Cortex of kidney (tissue), 1 donor: ENCODE measurements around the gene GRAP.
"Not testable (repeated sequence)": the region's sequence is repeated elsewhere in the genome, so short reads cannot be mapped to it uniquely, and the experiment has no call there.

Experiments
- DNase-seq: peaks from one replicate; lab custom pipeline; 2025; lab: John Stamatoyannopoulos, UW

GRAP gene

DNA sequence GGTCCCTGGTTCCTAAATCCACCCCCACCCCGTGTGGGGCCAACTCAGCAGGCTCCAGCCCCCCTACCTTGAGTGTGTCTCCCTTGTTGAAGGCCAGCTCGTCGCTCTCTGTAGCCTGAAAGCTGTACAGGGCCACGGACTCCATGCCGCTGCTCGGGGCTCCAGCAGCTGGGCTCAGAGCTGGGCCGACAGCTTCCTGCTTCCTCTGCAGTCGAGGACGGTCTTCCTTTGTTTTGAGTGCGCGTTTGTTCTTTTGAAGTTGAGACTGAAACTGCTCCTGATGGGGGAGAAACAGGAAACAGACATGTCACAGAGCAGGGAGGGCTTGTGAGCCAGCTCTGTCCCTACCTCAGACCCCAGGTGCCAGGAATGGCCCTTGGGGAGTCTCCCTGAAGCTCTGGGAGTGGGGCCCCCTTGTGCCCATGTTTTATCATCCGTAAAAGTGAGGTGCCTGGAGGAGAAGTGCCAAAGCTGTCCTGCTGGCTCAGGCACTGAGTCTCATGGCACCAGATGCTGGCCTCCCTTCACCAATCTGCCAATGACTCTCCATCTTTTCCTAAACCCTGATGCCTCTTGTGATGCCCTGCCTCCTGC is at the start of gene GRAP:
Gene GRAP, minus strand, starts transcription at position 176 of the 594 bp plus-strand sequence. Its CDS starts 31 bp downstream, at position 145.
- not testable (repeated sequence) for DNase-seq

DNA sequence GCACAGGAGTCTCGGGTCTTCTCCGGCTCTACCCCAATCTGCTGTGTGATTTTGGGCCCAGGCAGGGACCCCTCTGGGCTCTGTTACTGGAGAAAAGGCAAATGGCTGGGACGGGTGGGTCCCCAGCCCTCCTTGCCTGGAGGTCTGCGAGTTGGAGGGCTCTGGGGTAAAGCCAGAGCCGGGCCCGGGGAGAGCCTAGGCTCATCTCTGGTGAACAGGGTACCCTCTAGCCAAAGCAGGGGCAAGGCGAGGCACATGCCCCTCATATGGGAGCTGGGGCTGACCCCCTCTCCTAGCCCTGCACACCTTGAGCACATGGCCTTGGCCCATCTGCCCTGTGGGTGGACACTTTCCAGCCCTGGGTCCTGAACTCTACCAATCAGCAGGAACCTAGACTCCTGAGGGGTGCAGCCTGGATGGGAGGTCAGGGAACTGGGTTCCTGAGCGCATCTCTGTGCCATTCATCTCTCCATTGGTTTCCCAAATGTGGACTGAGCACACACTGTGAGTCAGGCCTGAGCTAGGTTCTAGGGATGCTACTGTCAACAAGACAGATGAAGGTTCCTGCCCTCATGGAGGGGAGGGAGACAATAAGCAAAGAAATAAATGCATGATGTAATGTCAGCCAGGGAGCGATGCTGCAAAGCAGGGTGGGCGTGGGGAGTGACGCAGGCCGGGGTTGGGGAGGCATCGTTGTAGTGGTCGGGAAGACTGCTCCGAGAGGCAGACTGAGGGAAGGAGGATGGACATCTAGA is 47.1 kb upstream of the GRAP start:
- DNase-seq = not testable (repeated sequence)

DNA sequence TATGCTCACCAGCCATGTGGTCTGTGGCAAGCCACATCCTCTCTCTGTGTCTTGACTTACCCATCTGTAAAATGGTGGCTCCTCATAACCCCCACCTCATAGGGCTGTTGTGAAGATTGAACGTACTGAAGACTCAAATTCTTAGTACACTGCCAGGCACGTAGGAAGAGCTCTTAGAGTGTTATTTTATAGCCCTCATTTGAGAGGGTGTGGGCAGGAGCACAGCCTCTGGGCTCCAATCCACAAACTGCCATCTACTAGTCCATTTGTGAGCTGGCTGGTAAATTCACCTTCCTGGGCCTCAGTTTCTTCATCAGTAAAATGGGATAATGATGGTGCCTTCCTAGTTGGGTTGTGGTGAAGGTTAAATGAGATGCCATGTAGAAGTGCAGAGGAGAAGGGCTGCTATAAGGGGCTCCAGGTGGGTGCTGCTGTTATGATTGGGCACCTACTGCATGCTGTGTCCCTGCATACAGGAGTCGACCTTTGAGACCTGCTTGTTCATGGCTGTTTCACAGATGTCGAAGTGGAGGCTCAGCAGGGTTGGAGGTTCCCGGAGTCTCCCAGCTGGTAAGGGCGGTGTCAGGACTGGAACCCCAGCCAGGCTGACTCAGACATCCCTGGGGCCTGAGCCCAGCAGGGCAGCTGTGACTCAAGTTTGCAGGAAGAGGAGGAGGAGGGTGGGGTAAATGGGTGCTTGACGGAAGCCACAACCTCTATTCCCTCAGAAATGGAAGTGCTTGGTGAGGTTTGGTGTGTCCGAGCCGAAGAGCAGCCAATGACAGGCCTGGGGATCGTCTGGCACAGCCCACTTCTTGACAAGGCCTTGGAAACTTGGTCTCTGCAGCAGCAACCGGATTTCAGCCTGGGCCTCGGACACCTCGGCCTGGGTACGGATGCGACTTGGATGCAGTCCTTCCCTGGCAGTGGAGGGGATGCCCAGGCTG is 46.3 kb upstream of the GRAP start:
- DNase-seq = not testable (repeated sequence)

DNA sequence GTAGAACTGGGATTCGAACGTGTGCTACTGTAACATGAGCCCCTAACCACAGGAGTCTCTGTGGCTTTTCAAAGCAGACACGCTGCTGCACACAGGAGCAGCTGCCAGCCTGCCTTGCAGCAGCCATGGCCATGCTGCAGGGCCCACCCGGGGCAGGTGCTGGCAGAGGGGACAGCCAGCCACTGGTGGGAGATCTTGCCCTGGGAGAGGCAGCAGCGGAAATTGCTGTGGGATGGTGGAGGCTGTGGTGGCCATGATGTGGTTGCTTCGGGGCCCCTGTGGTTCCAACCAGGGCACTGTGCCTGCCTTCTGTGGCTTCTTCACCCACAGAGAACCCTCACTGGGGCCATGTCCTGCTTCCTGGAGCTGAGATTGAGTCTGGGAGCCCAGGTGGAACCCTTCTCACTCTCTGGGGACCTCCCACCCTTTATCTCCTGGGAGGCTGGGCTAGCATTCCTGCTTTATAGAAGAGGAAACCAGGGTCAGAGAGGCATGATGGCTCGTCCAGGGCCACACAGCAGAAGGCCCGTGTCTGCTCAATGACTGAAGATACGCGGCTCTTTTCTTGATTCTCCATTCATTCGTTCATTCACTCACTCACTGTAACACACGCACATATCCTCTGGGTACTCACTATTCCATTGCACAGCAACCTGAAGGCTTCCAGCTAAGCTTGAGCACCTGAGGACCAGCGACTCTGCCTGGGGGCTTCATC is 43.5 kb upstream of the GRAP start:
- not testable (repeated sequence) for DNase-seq

DNA sequence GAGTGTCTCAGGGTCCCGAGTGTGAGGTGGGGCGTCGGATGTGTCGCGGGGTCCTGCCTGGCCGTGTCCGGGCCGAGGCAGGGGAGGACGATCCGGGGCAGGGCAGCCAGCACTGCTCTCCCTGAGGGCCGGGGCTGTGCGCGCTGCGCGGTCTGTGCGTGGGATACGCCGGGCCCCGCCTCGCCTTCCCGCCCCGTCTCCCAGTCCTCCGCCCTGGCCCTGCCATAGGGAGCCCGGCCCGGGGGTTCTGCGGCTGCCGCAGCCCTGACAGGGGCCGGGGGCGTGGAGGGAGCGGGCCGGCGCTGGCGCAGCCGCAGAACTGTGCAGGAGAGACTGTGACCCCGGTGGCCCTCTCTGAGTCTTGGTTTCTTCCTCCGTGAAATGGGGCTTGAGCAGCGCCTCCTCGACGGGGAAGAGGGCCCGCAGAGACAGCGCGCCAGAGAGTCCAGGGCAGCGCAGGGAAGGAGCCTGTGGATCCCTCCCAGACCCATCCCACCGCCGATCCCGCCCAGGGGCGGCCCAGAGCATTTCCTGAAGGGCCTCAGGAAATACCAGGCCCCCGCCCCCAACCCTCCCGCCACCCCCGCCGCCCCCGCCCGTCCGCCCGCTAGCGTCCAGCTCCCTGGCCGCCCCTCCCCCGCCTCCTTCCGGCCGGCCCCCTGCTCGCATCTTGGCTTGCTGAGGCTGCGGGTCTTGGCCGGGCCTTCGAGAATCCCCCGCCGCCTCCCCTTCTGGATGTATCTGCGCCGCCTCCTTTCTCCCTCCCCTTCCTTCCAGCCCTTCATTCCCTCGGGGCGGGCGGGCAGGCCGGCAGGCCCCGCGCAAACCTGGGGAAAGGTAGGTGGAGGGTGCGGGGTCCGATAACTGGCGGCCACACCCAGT is 42.3 kb upstream of the GRAP start:
- not testable (repeated sequence) for DNase-seq

DNA sequence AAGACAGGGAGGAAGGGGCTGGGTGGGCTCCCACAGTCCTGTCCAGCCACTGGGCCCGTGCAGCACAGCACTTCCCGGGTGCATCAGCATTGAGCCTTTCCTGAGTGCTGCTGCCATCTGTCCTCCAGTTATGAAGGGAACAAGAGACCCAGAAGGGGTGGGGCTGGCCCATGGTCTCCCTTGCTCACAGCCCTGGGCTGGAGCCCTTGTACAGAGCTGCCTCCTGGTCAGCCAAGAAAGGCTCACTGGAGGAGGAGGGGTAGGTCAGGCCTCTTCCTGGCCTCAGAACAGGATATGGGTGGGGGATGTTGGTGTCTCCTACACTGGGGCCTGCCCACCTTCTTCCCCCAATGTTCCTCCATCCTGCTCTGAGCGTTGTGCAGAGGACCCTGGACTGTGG is 30.6 kb upstream of the GRAP start:
- DNase-seq = not testable (repeated sequence)

DNA sequence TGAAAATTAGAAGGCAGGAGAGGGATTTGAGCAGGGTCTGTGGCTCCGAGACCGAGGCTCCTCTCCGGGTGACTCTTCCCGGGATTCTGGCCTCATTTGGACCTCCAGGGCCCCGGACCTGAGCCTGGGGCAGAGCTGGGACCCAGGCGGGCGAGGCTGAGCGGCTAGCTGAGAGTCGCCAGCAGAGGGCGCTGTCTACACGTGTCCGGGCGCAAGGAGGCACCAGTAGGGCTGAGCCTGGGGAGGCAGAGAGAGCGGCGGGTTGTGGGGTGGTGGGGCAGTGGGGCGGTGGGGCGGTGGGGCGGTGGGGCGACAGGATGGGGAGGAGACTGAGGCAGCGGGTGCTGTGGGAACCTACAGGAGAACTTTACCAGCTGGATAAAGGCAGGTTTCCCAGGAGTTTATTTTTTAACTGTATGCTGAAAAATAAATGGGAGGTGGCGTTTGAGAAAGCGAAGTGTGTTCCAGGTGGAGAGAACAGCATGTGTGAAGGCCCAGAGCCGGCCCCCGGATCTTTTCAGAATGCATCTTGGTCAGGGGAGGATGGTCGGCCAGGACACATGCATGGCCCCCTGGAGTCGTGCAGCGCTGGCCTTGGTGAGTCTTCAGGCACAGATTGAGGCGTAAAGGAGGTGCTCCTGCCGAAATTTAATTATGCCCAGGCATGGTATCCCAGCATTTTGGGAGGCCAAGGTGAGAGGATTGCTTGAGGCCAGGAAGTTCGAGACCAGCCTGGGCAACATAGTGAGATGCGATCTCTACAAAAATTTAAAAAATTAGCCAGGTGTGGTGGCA is 29.8 kb upstream of the GRAP start:
- not testable (repeated sequence) for DNase-seq

DNA sequence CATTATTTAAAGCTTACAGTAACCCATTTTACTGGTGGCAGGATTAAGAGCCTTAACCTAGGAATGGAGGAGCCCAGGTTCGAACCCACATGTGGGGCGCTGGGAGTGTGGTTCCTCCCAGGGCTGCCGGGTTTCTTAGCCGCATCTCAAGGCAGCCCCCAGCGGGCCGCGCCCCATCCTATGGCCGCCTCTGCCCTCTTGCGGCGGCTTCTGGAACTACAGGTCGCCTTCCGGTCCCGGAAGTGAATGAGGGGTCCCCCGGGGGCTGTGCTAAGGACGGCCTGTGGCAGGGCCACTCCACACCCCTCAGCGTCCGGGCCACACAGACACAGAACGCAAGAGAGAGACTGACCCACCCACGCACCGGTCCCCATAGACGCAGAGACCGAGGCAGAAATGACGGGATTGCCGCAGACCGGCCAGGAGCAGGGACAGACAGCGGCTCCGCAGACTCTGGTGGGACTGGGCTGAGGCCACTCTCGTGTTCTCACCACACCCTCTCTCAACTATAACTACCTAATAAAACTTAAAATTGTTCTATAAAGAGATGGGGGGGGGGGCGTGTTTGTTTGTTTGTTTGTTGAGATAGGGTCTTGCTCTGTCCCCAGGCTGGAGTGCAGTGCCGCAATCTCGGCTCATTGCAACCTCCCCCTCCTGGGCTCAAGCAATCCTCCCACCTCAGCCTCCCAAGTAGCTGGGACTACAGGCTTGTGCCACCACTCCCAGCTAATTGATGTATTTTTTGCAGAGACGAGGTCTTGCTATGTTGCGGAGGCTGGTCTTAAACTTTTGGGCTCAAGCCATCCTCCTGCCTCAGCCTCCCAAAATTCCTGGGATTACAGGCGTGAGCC is 23.8 kb upstream of the GRAP start:
- DNase-seq = not testable (repeated sequence)

DNA sequence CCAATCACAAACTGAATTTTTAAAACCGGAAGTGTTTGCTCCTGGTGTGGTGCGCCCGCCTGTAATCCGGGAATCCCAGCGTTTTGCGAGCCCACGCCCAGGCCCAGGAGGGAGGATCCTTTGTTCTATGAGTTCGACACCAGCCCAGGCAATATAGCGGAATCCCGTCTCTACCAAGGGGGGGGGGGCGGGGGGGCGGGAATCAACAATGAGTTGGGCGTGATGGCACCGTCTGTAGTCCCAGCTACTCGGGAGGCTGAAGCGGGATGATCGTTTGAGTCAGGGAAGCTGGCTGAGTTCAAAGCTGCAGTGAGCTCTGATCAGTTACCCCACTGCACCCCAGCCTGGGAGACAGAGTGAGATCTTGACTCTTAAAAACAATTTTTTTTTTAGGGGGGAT is 17.6 kb upstream of the GRAP start:
- DNase-seq = not testable (repeated sequence)

DNA sequence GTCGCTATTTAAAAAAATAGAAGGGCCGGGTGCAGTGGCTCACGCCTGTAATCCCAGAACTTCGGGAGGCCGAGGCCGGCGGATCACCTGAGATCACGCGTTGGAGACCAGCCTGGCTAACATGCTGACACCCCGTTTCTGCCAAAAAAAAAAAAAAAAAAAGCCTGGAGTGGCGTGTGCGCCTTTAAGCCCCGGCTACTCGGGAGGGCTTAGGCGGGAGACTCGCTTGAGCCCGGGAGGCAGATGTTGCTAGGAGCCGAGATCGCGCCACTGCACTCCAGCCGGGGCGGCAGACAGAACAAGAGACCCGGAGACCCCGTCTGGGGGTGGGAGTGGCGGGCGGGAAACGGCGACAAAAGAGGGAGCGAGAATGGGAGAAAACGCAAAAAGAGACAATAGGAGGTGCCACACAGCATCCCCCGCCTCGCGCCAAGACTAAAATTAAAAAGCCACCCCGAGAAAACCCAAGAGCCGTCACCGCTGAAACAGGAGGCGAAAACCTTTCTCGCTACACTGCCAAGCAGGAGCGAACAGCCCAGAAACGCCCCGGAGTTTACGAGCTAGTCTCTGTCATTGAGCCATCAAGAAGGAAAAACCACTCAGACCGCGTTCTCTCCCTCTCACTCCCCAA is 16.7 kb upstream of the GRAP start:
- DNase-seq = not testable (repeated sequence)

DNA sequence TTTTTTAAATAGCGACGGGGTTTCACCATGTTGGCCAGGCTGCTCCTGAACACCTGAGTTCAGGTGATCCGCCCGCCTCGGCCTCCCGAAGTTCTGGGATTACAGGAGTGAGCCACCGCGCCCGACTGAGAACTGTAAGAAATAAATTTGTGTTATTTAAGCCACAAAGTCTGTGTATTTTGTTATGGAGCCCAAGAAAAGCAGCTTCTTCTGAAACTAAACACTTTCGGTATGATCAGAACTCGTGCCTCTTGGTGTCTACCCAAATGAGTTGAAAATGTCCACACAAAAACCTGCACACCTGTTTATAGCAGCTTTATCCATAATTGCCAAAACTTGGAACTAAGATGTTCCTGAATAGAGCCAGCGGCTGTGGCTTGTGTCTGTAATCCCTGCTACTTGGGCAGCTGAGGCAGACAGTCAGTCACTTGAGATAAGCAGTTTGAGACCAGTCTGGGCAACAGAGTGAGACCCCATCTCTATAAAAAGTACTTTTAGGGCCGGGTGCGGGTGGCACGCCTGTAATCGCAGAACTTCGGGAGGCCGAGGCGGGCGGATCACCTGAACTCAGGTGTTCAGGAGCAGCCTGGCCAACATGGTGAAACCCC is 16.1 kb upstream of the GRAP start:
- DNase-seq = not testable (repeated sequence)

DNA sequence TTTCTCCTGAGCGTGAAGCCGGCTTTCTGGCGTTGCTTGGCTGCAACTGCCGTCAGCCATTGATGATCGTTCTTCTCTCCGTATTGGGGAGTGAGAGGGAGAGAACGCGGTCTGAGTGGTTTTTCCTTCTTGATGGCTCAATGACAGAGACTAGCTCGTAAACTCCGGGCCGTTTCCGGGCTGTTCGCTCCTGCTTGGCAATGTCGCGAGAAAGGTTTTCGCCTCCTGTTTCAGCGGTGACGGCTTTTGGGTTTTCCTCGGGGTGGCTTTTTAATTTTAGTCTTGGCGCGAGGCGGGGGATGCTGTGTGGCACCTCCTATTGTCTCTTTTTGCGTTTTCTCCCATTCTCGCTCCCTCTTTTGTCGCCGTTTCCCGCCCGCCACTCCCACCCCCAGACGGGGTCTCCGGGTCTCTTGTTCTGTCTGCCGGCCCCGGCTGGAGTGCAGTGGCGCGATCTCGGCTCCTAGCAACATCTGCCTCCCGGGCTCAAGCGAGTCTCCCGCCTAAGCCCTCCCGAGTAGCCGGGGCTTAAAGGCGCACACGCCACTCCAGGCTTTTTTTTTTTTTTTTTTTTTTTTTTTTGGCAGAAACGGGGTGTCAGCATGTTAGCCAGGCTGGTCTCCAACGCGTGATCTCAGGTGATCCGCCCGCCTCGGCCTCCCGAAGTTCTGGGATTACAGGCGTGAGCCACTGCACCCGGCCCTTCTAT is 15.4 kb upstream of the GRAP start:
- DNase-seq = not testable (repeated sequence)

DNA sequence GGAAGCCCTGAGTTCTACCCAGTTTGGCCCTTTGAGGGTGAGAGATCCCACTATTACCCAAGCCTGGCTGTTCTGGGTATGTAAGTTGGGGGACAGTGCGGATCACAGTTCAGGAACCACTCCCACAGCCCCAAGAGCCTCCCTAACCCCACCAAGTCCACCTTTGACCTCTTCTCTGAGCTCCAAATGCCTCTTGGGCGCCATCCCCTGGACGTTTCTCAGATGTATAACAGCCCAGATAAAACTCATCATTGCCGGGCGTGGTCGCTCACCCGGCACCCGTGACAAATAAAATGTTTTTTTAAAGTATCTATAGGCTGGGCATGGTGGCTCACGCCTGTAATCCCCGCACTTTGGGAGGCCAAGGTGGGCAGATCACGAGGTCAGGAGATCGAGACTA is 8.7 kb upstream of the GRAP start:
- DNase-seq = not testable (repeated sequence)

DNA sequence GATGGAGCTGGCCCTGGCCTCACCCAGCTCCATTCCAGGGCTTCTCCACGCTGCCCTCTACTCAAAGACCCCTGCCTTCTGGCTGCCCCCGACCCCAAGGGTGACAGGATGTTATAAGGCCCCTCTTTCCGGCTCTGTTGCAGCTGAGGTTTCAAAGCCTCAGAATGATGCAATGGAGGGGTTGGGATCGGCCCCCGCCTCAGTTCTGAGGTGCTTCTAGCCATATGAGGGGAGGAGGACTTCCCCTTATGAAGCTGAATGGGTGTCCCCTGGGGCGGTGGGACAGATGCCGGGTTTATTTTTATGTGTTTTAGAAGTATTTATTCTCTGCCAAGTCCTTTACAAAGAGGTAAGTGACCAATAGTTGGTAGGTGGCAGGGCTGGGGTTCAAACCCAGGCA is 2.1 kb upstream of the GRAP start:
- not testable (repeated sequence) for DNase-seq

DNA sequence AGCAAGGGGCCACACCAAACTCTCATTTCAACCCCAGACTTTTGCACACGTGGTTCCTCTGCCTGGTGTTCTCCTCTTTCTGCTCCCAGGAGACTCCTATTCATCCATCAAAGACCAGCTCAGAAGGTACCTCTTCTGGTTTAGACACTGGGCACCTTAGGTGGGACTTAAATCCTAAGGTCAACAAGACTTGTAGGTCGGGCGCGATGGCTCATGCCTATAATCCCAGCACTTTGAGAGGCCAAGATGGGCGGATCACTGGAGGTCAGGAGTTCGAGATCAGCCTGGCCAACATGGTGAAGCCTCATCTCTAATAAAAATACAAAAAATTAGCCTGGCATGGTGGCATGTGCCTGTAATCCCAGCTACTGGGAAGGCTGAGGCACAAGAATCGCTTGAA is 753 bp upstream of the GRAP start:
- DNase-seq = not testable (repeated sequence)

DNA sequence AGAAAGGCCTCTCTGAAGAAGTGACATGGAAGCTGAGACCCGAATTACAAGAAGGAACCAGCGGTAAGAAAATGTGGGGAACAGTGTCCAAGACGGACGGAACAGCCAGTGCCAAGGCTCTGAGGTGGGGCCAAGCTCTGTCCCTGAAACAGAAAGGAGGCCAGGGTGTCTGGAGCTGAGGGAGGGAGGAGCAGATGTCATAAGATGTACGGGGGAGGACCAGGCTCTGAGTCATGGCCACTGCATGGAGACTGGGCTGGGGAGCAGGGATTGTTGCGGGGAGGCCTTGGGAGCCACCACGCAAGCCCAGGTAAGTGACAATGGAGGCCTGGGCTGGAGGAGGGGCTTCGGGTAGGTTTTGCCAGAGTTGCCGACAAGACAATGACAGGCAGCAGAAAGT is 2.1 kb downstream of the GRAP start:
- not testable (repeated sequence) for DNase-seq

DNA sequence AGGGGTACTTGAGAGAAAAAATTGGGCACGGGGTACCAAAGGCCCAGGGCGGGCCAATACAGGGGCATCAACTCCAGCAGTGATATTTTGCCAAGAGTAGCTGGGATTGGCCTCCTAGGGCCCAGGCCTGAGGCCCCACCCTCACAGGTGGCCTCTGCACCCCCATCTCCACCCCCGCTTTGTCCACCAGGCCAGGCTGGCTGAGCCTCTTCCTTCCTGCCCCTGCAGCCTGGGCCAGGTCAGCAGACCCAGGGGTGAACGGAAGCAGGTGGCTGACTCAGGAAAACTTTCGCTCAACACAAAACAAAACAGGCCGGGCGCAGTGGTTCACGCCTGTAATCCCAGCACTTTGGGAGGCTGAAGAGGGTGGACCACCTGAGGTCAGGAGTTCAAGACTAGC is 3.7 kb downstream of the GRAP start:
- DNase-seq = not testable (repeated sequence)
